PC-3 (cell line): ENCODE data around the gene MYH11.

Source experiments
- CTCF ChIP-seq: fragments of 300-600 bp; sonication (generic); conservative IDR thresholded peaks from 2 replicates; pipeline ENCODE4 v1.5.1; 2017; ENCODE audit warnings: antibody characterized with exemption, low read depth, mild to moderate bottlenecking, low read length
- EZH2 ChIP-seq: fragments of 300-600 bp; sonication (generic); IDR thresholded peaks from one replicate; pipeline ENCODE4 v1.6.1; 2017; ENCODE audit warnings: antibody characterized with exemption, mild to moderate bottlenecking, low read length; ENCODE audit not compliant: unreplicated experiment
- EZH2phosphoT487 ChIP-seq: fragments of 300-600 bp; sonication (generic); IDR thresholded peaks from 2 replicates; pipeline ENCODE4 v1.6.1; 2018; ENCODE audit warnings: mild to moderate bottlenecking, antibody characterized with exemption, low read length, borderline replicate concordance

GRCh38 chr16:15827299-15827698, 29.5 kb downstream of the MYH11 start:
- no peak for TF ChIP-seq CTCF
- no peak for TF ChIP-seq EZH2
- no peak for TF ChIP-seq EZH2phosphoT487
